Right ventricle myocardium inferior (tissue), 1 donor: ENCODE measurements around the gene EEFSEC. TPM values are rescaled to one million over a fixed set of nuclear protein-coding genes. Genes with fewer than 3 reads are reported as not detected.
A peak's percentile ranks its signal among the peaks of the same experiment; 100 is the strongest.

Experiments used
- ATAC-seq: fragments of 200-7000 bp; cut with Tn5 transposase; one replicate; pipeline ENCODE4 v1.9.1; 2020; ENCODE audit warnings: mild to moderate bottlenecking, moderate library complexity
- DNase-seq: peaks from one replicate; pipeline ENCODE4 v3.0.0; 2021; ENCODE audit errors: missing footprints
- intact Hi-C: fragments of 100-400 bp; cut with DNase I; formaldehyde crosslinking; loops from one replicate; pipeline ENCODE4 v1.11.0; 2022
- total RNA-seq: library from RNA; stranded (reverse); fragmentation: NEBNext Ultra II Directional; extraction: Animal tissue kit (Norgen Biotek cat#: 25700); gene quantifications from one replicate; pipeline ENCODE4 v1.2.1, GENCODE V29; 2021
- donor health status: DM: no; HTN: yes; CAD: no; lungs with severe emphysema.

EEFSEC gene
- total RNA-seq, 1 donor from 2014 or later = 19.4 TPM

- intact Hi-C loops = no loop called here
- ATAC-seq (no peak), DNase-seq (no peak)
Observed at GRCh38 chr3:128201158-128201755, 48.0 kb downstream of the EEFSEC start.

- DNase-seq = no peak
- no peak for ATAC-seq
- intact Hi-C loops = no loop called here
Observed at GRCh38 chr3:128203169-128203568, 49.9 kb downstream of the EEFSEC start.

- intact Hi-C loops = no loop called here
- ATAC-seq (no peak), DNase-seq (no peak)
Observed at GRCh38 chr3:128205558-128206145, 52.4 kb downstream of the EEFSEC start.

- intact Hi-C loops = no loop called here
- peak; percentile 64 for ATAC-seq
- DNase-seq = no peak
Observed at GRCh38 chr3:128207951-128208350, 54.7 kb downstream of the EEFSEC start.

- no peak for ATAC-seq
- intact Hi-C loops = no loop called here
- no peak for DNase-seq
Observed at GRCh38 chr3:128210711-128211110, 57.4 kb downstream of the EEFSEC start.

- intact Hi-C loops = no loop called here
- no peak for ATAC-seq
- no peak for DNase-seq
Observed at GRCh38 chr3:128214056-128214455, 60.8 kb downstream of the EEFSEC start.

GRCh38 chr3:128215290-128215689 lies 62.0 kb downstream of the EEFSEC start:
- no peak for ATAC-seq
- DNase-seq = no peak
- intact Hi-C loops = no loop called here

GRCh38 chr3:128215800-128216495 lies 62.7 kb downstream of the EEFSEC start:
- ATAC-seq (no peak), DNase-seq (no peak)
- intact Hi-C loops = no loop called here

- peak; percentile 12 for ATAC-seq
- DNase-seq = no peak
- intact Hi-C loops = no loop called here
Observed at GRCh38 chr3:128217702-128218547, 64.6 kb downstream of the EEFSEC start.

GRCh38 chr3:128218548-128219257 lies 65.4 kb downstream of the EEFSEC start:
- DNase-seq (no peak), ATAC-seq (no peak)
- intact Hi-C loops = no loop called here

GRCh38 chr3:128221328-128221727 lies 68.0 kb downstream of the EEFSEC start:
- intact Hi-C loops = no loop called here
- ATAC-seq = no peak
- no peak for DNase-seq

- no peak for DNase-seq
- no peak for ATAC-seq
- intact Hi-C loops = no loop called here
Observed at GRCh38 chr3:128222796-128223385, 69.6 kb downstream of the EEFSEC start.

- ATAC-seq (no peak), DNase-seq (no peak)
- intact Hi-C loops = loop anchor here (5.0 kb wide), 2 partner anchors 96 to 271 kb away; no protein-coding TSS in a partner anchor
Observed at GRCh38 chr3:128226186-128226725, 73.0 kb downstream of the EEFSEC start.

GRCh38 chr3:128226795-128227395 lies 73.6 kb downstream of the EEFSEC start:
- peak; percentile 56 for ATAC-seq
- intact Hi-C loops = loop anchor here (5.0 kb wide), 2 partner anchors 95 to 270 kb away; no protein-coding TSS in a partner anchor
- no peak for DNase-seq

- intact Hi-C loops = loop anchor here (5.0 kb wide), 2 partner anchors 95 to 270 kb away; no protein-coding TSS in a partner anchor
- no peak for ATAC-seq
- no peak for DNase-seq
Observed at GRCh38 chr3:128227507-128227906, 74.2 kb downstream of the EEFSEC start.

GRCh38 chr3:128228366-128228910 lies 75.2 kb downstream of the EEFSEC start:
- intact Hi-C loops = loop anchor here (5.0 kb wide), 2 partner anchors 94 to 269 kb away; no protein-coding TSS in a partner anchor
- ATAC-seq = no peak

More at GRCh38 chr3:128228366-128228910, 75.2 kb downstream of the EEFSEC start:
- DNase-seq = no peak
